Smooth muscle cell (in vitro differentiated cells): ENCODE results near the gene KRTAP4-6. TPM values are rescaled to one million over a fixed set of nuclear protein-coding genes. Genes with fewer than 3 reads are reported as not detected.
"Not testable (repeated sequence)": the region's sequence is repeated elsewhere in the genome, so short reads cannot be mapped to it uniquely, and the experiment has no call there.

Experiments
- DNase-seq: peaks from one replicate; lab custom pipeline; 2025; ENCODE audit not compliant: unreplicated experiment; lab: John Stamatoyannopoulos, UW
- H2AFZ ChIP-seq: fragments of 200-600 bp; sonication (generic); 2 replicates; pipeline ENCODE4 v1.6.0; 2016; ENCODE audit warnings: antibody characterized with exemption, low read depth, mild to moderate bottlenecking
- H3F3A ChIP-seq: fragments of 200-600 bp; sonication (generic); 2 replicates; pipeline ENCODE4 v1.6.0; 2017; ENCODE audit warnings: antibody characterized with exemption, low read depth
- H3K27ac ChIP-seq: fragments of 200-600 bp; sonication (generic); 2 replicates; pipeline ENCODE4 v1.5.1; 2016; ENCODE audit warnings: low read depth, mild to moderate bottlenecking
- H3K27me3 ChIP-seq: fragments of 200-600 bp; sonication (generic); 2 replicates; pipeline ENCODE4 v1.6.1; 2016; ENCODE audit warnings: low read depth, mild to moderate bottlenecking
- H3K36me3 ChIP-seq: fragments of 200-600 bp; sonication (generic); 2 replicates; pipeline ENCODE4 v1.5.1; 2016; ENCODE audit warnings: low read depth
- H3K4me1 ChIP-seq: fragments of 200-600 bp; sonication (generic); 2 replicates; pipeline ENCODE4 v1.5.1; 2016; ENCODE audit warnings: low read depth
- H3K4me2 ChIP-seq: fragments of 200-600 bp; sonication (generic); 2 replicates; pipeline ENCODE4 v1.6.0; 2016; ENCODE audit warnings: mild to moderate bottlenecking
- H3K4me3 ChIP-seq: fragments of 200-600 bp; sonication (generic); 2 replicates; pipeline ENCODE4 v1.5.1; 2016; ENCODE audit warnings: mild to moderate bottlenecking
- H3K79me2 ChIP-seq: fragments of 200-600 bp; sonication (generic); 2 replicates; pipeline ENCODE4 v1.6.0; 2016; ENCODE audit warnings: low read depth, mild to moderate bottlenecking
- H3K9ac ChIP-seq: fragments of 200-600 bp; sonication (generic); 2 replicates; pipeline ENCODE4 v1.6.0; 2016; ENCODE audit warnings: low read depth
- H3K9me3 ChIP-seq: fragments of 200-600 bp; sonication (generic); replicated peaks from 2 replicates; pipeline ENCODE4 v1.5.1; 2016; ENCODE audit warnings: low read depth
- H4K20me1 ChIP-seq: fragments of 200-600 bp; sonication (generic); 2 replicates; pipeline ENCODE4 v1.6.0; 2016; ENCODE audit warnings: low read depth
- CTCF ChIP-seq: fragments of 200-600 bp; sonication (generic); IDR thresholded peaks from 2 replicates; pipeline ENCODE4 v1.5.1; 2017; ENCODE audit warnings: borderline replicate concordance, mild to moderate bottlenecking, antibody characterized with exemption; ENCODE audit not compliant: insufficient read depth, poor library complexity, severe bottlenecking
- WGBS: methylation state at CpG from one replicate; pipeline ENCODE4 v1.1.7; 2016; ENCODE audit warnings: low lambda C conversion rate; 5-methylcytosine and 5-hydroxymethylcytosine counted together
- polyA plus RNA-seq: library from polyadenylated mRNA; unstranded; fragments of >200 nt; fragmentation: Nextera tagmentation; extraction: Ambion mirVana; gene quantifications from 2 replicates; pipeline ENCODE4 v1.2.1, GENCODE V29; 2016
- total RNA-seq: library from RNA; depleted of rRNA; stranded (reverse); fragments of >200 nt; gene quantifications from 2 replicates; pipeline ENCODE4 v1.2.3, GENCODE V29; 2014

The KRTAP4-6 gene
- total and polyA plus RNA-seq, 2 experiments from 2014 or later: not detected

- H3K4me1 ChIP-seq: no peaks in the 10 kb centered on the region
- 84% methylated on average over 2 of the region's 2 CpGs for WGBS
- H3K4me3 ChIP-seq: no peak within 1 kb of the TSS
- H3K9me3 ChIP-seq: no peaks in the 10 kb centered on the region
- H3K27ac ChIP-seq: no peak within 1 kb of the TSS
- no peak within 1 kb of the TSS for H2AFZ ChIP-seq
- H4K20me1 ChIP-seq: no peaks in the 10 kb centered on the region
- no peak within 1 kb of the TSS for H3K9ac ChIP-seq
- no peak for DNase-seq
- no peaks in the 10 kb centered on the region for H3K36me3 ChIP-seq
- no peaks in the 10 kb centered on the region for H3F3A ChIP-seq
- H3K27me3 ChIP-seq: no peaks in the 10 kb centered on the region
- TF ChIP-seq CTCF: no peak
- no peaks in the 10 kb centered on the region for H3K79me2 ChIP-seq
- H3K4me2 ChIP-seq: no peak within 1 kb of the TSS
Measured at GRCh38 chr17:41149652-41149985, 9.3 kb upstream of the KRTAP4-6 start, which contains the start of gene KRTAP4-5. Gene KRTAP4-5, minus strand, starts transcription at chr17:41149825. Its CDS starts 58 bp downstream, at chr17:41149767.

DNA sequence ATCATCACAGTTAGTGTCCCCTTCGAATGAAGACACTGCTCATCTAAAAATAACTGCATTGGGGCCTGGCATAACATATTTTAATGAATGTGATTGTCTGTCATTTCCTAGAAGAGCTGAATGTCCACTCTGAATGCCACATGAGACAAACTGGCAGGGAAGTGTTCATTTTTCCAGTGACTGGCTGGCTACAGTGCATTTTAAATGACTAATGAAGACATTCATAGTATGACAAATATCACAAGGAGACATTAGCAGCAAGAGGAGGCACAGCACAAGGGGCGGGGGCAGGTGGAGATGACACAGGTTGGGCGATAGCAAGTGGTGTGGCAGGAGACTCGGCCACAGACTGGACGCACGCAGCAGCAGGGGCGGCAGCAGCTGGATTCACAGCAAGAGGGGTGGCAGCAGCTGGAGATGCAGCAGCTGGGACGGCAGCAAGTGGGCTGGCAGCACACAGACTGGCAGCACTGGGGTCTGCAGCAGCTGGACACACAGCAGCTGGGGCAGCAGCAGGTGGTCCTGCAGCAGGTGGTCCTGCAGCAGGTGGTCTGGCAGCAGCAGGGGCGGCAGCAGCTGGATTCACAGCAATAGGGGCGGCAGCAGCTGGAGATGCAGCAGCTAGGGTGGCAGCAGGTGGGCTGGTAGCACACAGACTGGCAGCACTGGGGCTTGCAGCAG is 8.8 kb upstream of the KRTAP4-6 start:
- not testable (repeated sequence) for DNase-seq, H2AFZ ChIP-seq, H3K9me3 ChIP-seq, H3K79me2 ChIP-seq, H3K36me3 ChIP-seq, H3K4me2 ChIP-seq, H4K20me1 ChIP-seq, H3K4me1 ChIP-seq, H3K27me3 ChIP-seq, H3K4me3 ChIP-seq, H3K27ac ChIP-seq, H3K9ac ChIP-seq, H3F3A ChIP-seq
- WGBS: 89% methylated on average over 10 of the region's 10 CpGs

GRCh38 chr17:41147531-41148204 is 7.3 kb upstream of the KRTAP4-6 start:
- Histone ChIP-seq H3K27ac (no peak overlapping the region), H3K4me2 (no peak overlapping the region), H3K9me3 (no peaks in the 10 kb centered on the region), H3K4me3 (no peak overlapping the region), H3F3A (no peaks in the 10 kb centered on the region), H2AFZ (no peak overlapping the region), H3K9ac (no peak overlapping the region), H3K27me3 (no peaks in the 10 kb centered on the region), H3K79me2 (no peaks in the 10 kb centered on the region), H3K36me3 (no peaks in the 10 kb centered on the region), H3K4me1 (no peaks in the 10 kb centered on the region), H4K20me1 (no peaks in the 10 kb centered on the region)
- TF ChIP-seq CTCF: no peak
- WGBS: 88% methylated on average over 2 of the region's 2 CpGs
- no peak for DNase-seq

DNA sequence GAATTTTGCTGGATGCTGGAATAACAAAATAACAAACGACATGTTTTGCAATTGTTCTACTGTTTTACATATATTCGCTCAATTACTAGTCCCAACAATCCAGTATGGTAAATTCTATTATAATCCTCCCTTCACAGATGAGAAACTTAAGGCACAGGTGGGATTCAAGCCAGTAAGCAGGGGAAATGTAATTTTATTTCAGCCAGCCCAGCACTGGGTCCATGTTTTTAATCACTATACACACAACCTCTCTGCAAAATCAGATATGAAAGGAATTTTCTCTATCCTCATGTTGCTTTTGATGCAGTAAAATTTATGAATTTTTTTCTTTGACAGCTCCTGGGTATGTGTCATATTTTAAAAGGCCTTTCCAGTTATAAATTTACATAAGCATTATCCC is 4.9 kb upstream of the KRTAP4-6 start:
- Histone ChIP-seq H3K4me2 (no peak overlapping the region), H3F3A (no peaks in the 10 kb centered on the region), H3K9ac (no peak overlapping the region), H3K27ac (no peak overlapping the region), H4K20me1 (no peaks in the 10 kb centered on the region), H3K36me3 (no peaks in the 10 kb centered on the region), H3K79me2 (no peaks in the 10 kb centered on the region), H3K9me3 (no peaks in the 10 kb centered on the region), H3K27me3 (no peaks in the 10 kb centered on the region), H2AFZ (no peak overlapping the region), H3K4me3 (no peak overlapping the region), H3K4me1 (no peaks in the 10 kb centered on the region)
- WGBS: 89% methylated on average over 2 of the region's 2 CpGs
- TF ChIP-seq CTCF: no peak
- no peak for DNase-seq
